HG02973 (cell line): ENCODE data around the gene MYLK3.
"Not testable (repeated sequence)": the region's sequence is repeated elsewhere in the genome, so short reads cannot be mapped to it uniquely, and the experiment has no call there.

Experiments used
- ATAC-seq: cut with Tn5 transposase; IDR thresholded peaks from one replicate; pipeline ENCODE4 v1.9.1; 2021; ENCODE audit warnings: moderate library complexity; ENCODE audit not compliant: unreplicated experiment

The MYLK3 gene

DNA sequence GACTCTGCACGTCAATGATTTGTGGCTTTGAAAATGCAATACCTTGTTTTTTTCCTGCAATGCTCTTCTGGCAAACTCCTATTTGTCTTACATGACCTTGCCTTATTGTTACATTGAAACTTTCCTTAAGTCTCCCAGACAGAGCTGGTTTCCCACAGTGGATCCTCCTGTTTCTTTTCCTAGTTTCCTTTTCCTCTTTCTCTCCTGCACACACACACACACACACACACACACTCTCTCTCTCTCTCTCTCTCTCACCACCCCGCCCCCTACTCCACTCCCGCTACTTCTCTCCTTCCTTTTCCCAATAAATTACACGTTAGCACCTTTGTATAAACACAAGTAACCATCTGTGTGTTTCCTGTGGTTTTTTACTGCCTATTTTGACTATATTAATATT, 56.4 kb downstream of the MYLK3 start:
- no peak for ATAC-seq

- ATAC-seq: no peak
Measured at GRCh38 chr16:46690281-46691178, 57.6 kb downstream of the MYLK3 start.

DNA sequence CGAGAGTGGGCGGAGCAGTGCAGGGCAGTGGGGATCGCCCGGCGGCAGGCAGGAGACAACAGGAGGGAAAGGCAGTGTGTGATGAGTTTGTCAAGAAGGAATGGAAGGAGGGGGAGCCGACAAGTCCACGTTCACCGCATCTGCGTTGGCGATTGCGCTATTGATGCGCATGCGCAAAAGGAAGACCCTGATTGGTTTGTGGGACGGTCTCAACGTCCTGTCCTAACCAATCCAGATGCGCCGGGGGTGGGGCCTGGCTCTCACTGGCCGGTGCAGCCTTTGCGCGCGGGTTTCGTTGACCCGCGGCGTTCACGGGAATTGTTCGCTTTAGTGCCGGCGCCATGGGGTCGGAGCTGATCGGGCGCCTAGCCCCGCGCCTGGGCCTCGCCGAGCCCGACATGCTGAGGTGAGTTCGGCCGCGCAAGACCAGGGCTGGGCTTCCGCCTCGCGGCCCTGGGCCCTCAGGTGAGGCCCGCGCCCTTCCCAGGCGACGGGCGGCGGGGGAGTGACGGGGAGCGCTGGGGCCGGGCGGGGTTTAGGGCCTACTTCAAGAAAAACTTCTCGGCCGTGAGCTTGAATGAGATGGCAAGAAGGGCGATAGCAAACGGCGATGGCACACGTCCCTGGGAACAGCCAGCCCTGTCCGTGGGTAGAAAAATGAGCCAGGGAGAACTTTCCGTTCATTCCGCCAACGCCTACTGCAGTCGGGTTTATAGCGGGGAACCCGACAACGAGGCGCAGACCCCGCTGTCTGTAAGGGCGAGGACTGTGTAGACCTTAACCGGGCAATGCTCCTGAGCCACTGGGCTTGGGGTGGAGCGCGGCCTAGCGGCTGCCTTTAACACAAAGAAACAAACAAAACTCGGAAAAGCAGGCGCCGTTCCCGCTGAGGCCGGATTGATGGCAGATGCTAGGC, 58.5 kb downstream of the MYLK3 start, which contains the start of gene ORC6:
ORC6 (plus strand) TSS at position 295 of the 916 bp plus-strand sequence; CDS start at position 342, 47 bp downstream.
- peak; percentile 67 for ATAC-seq

DNA sequence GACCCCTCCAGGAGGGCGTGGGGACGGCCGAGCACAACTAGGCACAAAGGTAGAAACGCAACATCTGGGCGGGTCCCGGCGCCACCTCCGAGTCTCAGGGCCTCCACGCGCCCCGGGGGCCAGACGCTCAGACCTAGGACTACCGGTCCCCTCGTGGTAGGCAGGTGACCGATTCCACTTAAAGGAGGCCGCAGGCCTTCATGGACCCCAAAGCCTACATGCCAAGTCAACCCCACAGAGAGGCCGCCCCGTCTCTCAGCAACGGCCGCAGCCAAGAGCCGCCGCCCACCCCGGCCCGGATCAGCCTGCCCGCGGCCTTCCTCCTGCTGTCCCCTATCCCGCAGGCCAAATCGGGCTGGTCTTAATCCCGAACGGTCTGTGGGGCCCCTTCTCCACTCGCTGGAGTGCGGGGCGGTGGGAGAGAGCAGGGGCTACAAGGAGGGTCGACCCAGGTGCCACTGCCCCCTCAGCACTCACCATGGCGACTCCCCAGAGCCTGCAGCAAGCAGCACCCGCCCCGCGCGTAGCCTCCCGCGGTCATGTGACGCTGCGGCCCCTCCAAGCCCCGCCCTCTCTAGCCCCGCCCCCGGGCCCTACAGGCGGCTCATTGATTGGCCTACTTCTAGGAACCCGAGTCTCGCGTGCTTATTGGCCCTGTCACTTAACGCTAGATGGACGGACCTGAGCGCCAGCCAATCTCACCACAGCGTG, 59.3 kb downstream of the MYLK3 start, which contains the start of gene VPS35:
VPS35 (minus strand) TSS at position 525 of the 711 bp plus-strand sequence; CDS start at position 480, 45 bp downstream.
- ATAC-seq: peak; percentile 79

DNA sequence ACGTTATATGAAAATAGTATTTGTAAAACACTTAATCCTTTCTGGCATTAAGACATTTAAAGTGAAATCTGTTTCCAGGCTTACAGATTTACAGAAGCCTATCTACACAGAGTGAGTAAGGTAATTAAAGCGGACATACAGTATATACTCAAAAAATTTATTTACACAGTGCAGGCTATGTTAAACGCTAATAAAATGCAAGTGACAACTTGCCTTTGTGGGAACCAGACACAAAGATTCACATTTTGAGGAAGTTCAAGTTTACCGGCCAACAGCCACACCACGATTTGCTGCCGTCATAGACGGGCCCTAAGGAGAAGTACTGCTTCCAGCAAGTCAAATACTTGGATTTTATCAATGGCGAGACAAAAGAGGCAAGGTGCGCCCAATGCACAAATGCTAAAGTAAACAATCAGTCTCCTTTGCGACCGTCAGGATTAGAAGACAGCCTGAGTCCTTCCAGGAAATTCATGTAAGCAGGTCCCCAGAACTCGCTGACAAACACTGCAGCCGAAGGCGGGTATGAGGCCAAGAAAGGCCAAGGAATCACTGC, 60.0 kb downstream of the MYLK3 start:
- ATAC-seq: no peak

DNA sequence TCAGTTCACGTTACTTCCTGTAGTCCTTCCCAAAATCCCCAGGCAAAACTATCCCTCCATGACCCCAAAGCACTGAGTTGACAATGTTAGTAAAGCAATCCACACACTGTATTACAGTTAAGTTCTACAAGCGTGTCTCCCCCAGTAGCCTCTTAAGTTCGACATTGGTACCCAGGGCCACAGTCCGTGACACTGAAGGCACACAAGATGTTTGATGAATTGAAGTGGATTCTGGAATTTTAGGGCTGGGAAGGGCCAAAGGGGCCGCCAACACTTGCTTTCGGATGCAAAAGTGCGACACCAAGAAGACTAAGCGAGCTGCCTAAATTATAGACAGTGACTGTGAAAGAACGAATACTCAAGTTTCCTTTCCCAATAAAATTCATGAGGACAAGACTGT, 60.7 kb downstream of the MYLK3 start:
- ATAC-seq: no peak

GRCh38 chr16:46686815-46687473, 61.2 kb downstream of the MYLK3 start:
- ATAC-seq: no peak

DNA sequence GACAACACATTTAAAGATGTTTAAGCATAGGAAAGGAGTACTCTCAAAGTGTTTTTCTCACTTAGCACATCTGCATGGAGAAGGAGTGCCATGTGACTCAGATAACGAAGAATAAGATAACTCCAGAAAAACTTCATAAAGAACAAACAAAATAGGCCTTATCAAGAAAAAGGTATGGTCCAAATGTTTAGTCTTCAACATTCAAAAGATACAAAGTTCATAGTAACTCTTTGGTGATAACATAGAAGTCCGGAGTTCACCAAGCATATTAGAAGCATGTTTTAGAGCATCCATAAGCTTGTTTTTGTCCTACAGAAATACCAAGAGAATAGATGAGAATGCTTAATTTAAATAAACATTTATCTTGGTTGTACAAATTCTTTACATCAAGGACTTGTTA, 66.3 kb downstream of the MYLK3 start:
- ATAC-seq: not testable (repeated sequence)

- not testable (repeated sequence) for ATAC-seq
Measured at GRCh38 chr16:46677943-46678342, 70.2 kb downstream of the MYLK3 start.

DNA sequence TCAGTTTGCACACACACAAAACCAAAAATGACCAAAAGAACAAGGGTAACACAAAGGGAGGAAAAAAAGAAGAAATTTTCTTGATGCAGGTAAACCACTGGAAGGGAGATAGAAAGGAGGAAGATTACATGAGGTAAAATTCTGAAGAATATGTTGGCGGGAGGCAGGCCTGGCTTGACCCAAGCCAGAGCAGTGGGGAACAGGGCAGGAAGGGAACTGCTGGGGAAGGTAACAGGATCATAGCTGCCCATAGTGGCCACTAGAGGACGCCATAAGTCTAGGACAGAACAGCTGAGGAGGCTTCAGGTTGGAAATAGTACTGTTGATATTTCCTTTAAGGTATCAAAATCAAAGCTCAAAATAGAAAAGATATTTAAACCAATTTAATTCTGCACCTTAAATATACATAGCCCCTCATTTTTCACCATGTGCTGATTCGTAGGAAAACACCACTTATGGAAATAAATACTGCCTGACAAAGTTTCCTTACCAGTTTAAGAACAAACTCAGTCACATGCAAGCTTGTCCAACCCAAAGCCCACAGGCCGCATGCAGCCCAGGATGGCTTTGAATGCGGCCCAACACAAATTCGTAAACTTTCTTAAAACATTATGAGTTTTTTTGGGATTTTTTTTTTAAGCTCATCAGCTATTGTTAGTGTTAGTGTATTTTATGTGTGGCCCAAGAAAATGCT, 74.7 kb downstream of the MYLK3 start:
- ATAC-seq: peak; percentile 71

DNA sequence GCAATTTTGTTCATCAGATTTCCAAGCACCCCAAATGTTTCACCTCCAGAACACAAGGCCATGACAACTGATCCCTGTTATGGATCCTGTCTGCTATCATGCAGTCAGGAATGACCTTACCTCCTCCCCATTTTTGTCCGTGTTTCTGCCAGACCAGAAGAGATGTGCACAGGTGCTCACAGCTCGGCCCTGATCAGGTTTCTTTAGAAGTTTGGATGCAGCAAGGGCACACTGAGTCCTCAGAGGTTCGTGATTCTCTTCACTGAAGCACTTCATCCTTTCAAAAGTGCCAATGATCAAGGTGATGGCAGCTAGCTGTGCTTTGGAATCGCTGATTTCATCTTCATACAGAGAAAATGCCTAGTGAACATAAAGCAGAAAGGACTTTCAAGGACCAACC, 86.0 kb downstream of the MYLK3 start:
- ATAC-seq: no peak

GRCh38 chr16:46658925-46659324, 89.2 kb downstream of the MYLK3 start:
- ATAC-seq: peak; percentile 91
